ENCODE data around the gene LRRC49.

DNA sequence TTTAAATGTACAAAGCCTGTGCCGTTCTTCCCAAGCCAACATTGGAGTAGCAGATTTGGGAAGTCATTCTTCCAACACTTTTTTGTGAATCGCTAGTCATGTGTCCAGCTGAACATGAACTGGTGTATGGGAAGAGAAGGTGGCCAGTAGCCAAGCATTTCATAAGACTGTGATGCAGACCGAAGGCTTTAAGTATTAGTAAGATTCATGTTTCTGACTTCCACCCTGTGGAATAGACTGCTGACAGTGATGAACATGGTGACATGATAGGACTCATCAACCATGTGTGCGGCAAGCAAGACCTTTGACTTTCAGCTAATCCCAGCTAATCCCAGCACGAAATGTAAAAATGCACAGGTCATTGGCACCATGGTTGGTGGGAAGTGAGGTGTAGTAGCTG is 174.4 kb downstream of the LRRC49 start:
- TF ChIP-seq, protein P1, sequence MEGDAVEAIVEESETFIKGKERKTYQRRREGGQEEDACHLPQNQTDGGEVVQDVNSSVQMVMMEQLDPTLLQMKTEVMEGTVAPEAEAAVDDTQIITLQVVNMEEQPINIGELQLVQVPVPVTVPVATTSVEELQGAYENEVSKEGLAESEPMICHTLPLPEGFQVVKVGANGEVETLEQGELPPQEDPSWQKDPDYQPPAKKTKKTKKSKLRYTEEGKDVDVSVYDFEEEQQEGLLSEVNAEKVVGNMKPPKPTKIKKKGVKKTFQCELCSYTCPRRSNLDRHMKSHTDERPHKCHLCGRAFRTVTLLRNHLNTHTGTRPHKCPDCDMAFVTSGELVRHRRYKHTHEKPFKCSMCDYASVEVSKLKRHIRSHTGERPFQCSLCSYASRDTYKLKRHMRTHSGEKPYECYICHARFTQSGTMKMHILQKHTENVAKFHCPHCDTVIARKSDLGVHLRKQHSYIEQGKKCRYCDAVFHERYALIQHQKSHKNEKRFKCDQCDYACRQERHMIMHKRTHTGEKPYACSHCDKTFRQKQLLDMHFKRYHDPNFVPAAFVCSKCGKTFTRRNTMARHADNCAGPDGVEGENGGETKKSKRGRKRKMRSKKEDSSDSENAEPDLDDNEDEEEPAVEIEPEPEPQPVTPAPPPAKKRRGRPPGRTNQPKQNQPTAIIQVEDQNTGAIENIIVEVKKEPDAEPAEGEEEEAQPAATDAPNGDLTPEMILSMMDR (conservative IDR thresholded peaks at IDR 0.05): no peak
- TF ChIP-seq EZH2 (IDR thresholded peaks at IDR 0.05; ENCODE audit: low read depth): no peak
